Measurements from ENCODE around the gene EEF1B2. TPM values are rescaled to one million over a fixed set of nuclear protein-coding genes. Genes with fewer than 3 reads are reported as not detected.

The EEF1B2 gene
- total and polyA plus RNA-seq, 2 of the 13 experiments (the other 11 are each of a cell fraction or from before 2014, with no cell fraction given), result 1,284 to 1,731 TPM

DNA sequence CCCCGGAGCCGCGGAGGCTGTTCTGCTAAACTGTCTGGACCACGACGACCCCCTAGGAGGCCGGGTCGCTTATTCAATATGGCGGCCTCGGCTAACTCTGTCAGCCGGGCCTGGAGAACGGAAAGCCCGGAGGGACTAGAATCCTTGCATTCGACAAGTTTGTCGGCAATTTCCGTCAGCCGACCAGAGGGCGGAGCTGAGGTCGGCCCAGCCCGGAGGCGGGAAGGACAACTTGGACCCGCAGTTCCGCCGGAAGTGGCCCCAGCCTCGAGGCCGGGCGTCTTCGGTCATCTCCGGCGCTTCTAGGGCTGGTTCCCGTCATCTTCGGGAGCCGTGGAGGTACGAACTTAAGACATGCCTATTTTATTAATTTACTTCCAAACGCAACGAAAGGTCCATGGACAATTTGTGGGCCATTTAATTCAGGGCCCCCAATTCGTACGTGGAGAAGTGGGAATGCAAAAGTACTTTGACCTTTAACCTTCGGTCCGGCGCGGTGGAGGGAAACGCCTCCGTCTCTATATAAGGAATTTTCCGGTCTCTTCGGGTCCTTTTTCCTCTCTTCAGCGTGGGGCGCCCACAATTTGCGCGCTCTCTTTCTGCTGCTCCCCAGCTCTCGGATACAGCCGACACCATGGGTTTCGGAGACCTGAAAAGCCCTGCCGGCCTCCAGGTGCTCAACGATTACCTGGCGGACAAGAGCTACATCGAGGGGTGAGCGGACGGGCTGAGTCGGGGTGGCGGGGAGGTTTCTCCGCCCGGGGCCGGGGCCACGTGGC, at the start of gene EEF1B2, which contains the start of gene NDUFS1 (continued):
- TF ChIP-seq, protein P1, sequence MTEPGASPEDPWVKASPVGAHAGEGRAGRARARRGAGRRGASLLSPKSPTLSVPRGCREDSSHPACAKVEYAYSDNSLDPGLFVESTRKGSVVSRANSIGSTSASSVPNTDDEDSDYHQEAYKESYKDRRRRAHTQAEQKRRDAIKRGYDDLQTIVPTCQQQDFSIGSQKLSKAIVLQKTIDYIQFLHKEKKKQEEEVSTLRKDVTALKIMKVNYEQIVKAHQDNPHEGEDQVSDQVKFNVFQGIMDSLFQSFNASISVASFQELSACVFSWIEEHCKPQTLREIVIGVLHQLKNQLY (CRISPR knock-in tag; IDR thresholded peaks at IDR 0.05), result peak; percentile 36
- TF ChIP-seq, protein P2, sequence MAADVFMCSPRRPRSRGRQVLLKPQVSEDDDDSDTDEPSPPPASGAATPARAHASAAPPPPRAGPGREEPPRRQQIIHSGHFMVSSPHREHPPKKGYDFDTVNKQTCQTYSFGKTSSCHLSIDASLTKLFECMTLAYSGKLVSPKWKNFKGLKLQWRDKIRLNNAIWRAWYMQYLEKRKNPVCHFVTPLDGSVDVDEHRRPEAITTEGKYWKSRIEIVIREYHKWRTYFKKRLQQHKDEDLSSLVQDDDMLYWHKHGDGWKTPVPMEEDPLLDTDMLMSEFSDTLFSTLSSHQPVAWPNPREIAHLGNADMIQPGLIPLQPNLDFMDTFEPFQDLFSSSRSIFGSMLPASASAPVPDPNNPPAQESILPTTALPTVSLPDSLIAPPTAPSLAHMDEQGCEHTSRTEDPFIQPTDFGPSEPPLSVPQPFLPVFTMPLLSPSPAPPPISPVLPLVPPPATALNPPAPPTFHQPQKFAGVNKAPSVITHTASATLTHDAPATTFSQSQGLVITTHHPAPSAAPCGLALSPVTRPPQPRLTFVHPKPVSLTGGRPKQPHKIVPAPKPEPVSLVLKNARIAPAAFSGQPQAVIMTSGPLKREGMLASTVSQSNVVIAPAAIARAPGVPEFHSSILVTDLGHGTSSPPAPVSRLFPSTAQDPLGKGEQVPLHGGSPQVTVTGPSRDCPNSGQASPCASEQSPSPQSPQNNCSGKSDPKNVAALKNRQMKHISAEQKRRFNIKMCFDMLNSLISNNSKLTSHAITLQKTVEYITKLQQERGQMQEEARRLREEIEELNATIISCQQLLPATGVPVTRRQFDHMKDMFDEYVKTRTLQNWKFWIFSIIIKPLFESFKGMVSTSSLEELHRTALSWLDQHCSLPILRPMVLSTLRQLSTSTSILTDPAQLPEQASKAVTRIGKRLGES (CRISPR knock-in tag; IDR thresholded peaks at IDR 0.05; ENCODE audit: borderline replicate concordance), result peak; percentile 71; the same call in 1 of the 2 replicates
- TF ChIP-seq SOX5 (CRISPR knock-in tag; IDR thresholded peaks at IDR 0.05; ENCODE audit: borderline replicate concordance), result peak; percentile 53; the same call in 1 of the 2 replicates
- no peak for TF ChIP-seq SP1 (IDR thresholded peaks at IDR 0.05)
- 0 out of 2 replicates have a peak, but pooled peaks have one; percentile 72 for TF ChIP-seq SP1 (CRISPR knock-in tag; IDR thresholded peaks at IDR 0.05)
- peak; percentile 94 for TF ChIP-seq SP5 (CRISPR knock-in tag; IDR thresholded peaks at IDR 0.05; ENCODE audit: borderline replicate concordance, low read depth)
- peak; percentile 40; the same call in 1 of the 2 replicates for TF ChIP-seq ZNF652 (CRISPR knock-in tag; IDR thresholded peaks at IDR 0.05; ENCODE audit: borderline replicate concordance, low read depth)
- peak; percentile 52; the same call in 1 of the 2 replicates for TF ChIP-seq ZNF746 (CRISPR knock-in tag; IDR thresholded peaks at IDR 0.05)
- TF ChIP-seq MED13 (CRISPR knock-in tag; IDR thresholded peaks at IDR 0.05), result peak; percentile 4; the same call in 1 of the 2 replicates
- 0 out of 2 replicates have a peak, but pooled peaks have one; percentile 7 for TF ChIP-seq ONECUT2 (CRISPR knock-in tag; IDR thresholded peaks at IDR 0.05)
- TF ChIP-seq RNF2 (conservative IDR thresholded peaks at IDR 0.05; ENCODE audit: low read depth), result peak; percentile 53; the same call in 1 of the 2 replicates
- TF ChIP-seq GTF2F1 (IDR thresholded peaks at IDR 0.05; ENCODE audit: low read length), result peak; percentile 90
- TF ChIP-seq HNF4G (IDR thresholded peaks at IDR 0.05; ENCODE audit: borderline replicate concordance, low read depth, low read length), result peak; percentile 90
- peak; percentile 77; the same call in 1 of the 2 replicates for TF ChIP-seq HNF4G (CRISPR knock-in tag; IDR thresholded peaks at IDR 0.05; ENCODE audit: borderline replicate concordance, low read depth)
- 0 out of 2 replicates have a peak, but pooled peaks have one; percentile 4 for TF ChIP-seq ZNF672 (CRISPR knock-in tag; IDR thresholded peaks at IDR 0.05)
- 0 out of 2 replicates have a peak, but pooled peaks have one; percentile 2 for TF ChIP-seq ZFP82 (CRISPR knock-in tag; IDR thresholded peaks at IDR 0.05; ENCODE audit: borderline replicate concordance)
- peak; percentile 79 for TF ChIP-seq AGO2 (optimal IDR thresholded peaks at IDR 0.05; ENCODE audit: low read depth, low read length)
- peak; percentile 93 for TF ChIP-seq ZNF776 (CRISPR knock-in tag; IDR thresholded peaks at IDR 0.05)
- TF ChIP-seq SRSF1 (optimal IDR thresholded peaks at IDR 0.05; ENCODE audit: low read depth, low read length), result peak; percentile 41
- TF ChIP-seq ZSCAN29 (CRISPR knock-in tag; conservative IDR thresholded peaks at IDR 0.05), result no peak
- TF ChIP-seq, protein P3, sequence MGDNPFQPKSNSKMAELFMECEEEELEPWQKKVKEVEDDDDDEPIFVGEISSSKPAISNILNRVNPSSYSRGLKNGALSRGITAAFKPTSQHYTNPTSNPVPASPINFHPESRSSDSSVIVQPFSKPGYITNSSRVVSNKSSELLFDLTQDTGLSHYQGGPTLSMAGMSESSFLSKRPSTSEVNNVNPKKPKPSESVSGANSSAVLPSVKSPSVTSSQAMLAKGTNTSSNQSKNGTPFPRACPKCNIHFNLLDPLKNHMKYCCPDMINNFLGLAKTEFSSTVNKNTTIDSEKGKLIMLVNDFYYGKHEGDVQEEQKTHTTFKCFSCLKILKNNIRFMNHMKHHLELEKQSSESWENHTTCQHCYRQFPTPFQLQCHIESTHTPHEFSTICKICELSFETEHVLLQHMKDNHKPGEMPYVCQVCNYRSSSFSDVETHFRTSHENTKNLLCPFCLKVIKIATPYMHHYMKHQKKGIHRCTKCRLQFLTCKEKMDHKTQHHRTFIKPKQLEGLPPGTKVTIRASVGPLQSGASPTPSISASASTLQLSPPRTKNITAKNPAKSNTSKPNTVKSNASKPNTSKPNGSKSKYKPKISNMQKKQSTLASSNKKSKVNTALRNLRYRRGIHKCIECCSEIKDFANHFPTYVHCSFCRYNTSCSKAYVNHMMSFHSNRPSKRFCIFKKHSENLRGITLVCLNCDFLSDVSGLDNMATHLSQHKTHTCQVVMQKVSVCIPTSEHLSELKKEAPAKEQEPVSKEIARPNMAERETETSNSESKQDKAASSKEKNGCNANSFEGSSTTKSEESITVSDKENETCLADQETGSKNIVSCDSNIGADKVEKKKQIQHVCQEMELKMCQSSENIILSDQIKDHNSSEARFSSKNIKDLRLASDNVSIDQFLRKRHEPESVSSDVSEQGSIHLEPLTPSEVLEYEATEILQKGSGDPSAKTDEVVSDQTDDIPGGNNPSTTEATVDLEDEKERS (CRISPR knock-in tag; IDR thresholded peaks at IDR 0.05), result peak; percentile 94
- TF ChIP-seq EED (CRISPR knock-in tag; IDR thresholded peaks at IDR 0.05), result 0 out of 2 replicates have a peak, but pooled peaks have one; percentile 66
- peak; percentile 99 for TF ChIP-seq YY1 (IDR thresholded peaks at IDR 0.05; ENCODE audit: insufficient read depth, insufficient replicate concordance, low read depth, low read length)
- TF ChIP-seq ZSCAN12 (CRISPR knock-in tag; IDR thresholded peaks at IDR 0.05), result no peak; the same call in 1 of the 2 replicates
- TF ChIP-seq NCOR1 (IDR thresholded peaks at IDR 0.05; ENCODE audit: borderline replicate concordance, low read length), result peak; percentile 99
